LoVo (cell line): ENCODE data around the gene KRT85.
"Not testable (repeated sequence)": the region's sequence is repeated elsewhere in the genome, so short reads cannot be mapped to it uniquely, and the experiment has no call there.

ENCODE experiments used
- DNase-seq: peaks from one replicate; pipeline ENCODE4 v3.0.0-alpha.2; 2016; ENCODE audit warnings: low spot score

The KRT85 gene

GRCh38 chr12:52349196-52349595, 18.1 kb downstream of the KRT85 start:
- DNase-seq: no peak

- no peak for DNase-seq
Measured at GRCh38 chr12:52347551-52348510, 19.4 kb downstream of the KRT85 start.

GRCh38 chr12:52347016-52347415, 20.3 kb downstream of the KRT85 start:
- DNase-seq: no peak

- no peak for DNase-seq
Measured at GRCh38 chr12:52346593-52346992, 20.7 kb downstream of the KRT85 start.

- not testable (repeated sequence) for DNase-seq
Measured at GRCh38 chr12:52345041-52345440, 22.2 kb downstream of the KRT85 start.

GRCh38 chr12:52344111-52344510, 23.2 kb downstream of the KRT85 start:
- DNase-seq: no peak

- DNase-seq: no peak
Measured at GRCh38 chr12:52343550-52343949, 23.7 kb downstream of the KRT85 start.

- no peak for DNase-seq
Measured at GRCh38 chr12:52342781-52343490, 24.3 kb downstream of the KRT85 start.

GRCh38 chr12:52341066-52341580, 26.2 kb downstream of the KRT85 start:
- no peak for DNase-seq

- no peak for DNase-seq
Measured at GRCh38 chr12:52338241-52338960, 28.9 kb downstream of the KRT85 start.

- DNase-seq: no peak
Measured at GRCh38 chr12:52337054-52337453, 30.2 kb downstream of the KRT85 start.

- DNase-seq: no peak
Measured at GRCh38 chr12:52336641-52337040, 30.6 kb downstream of the KRT85 start.

GRCh38 chr12:52335598-52336262, 31.6 kb downstream of the KRT85 start:
- peak; percentile 71 for DNase-seq

- DNase-seq: no peak
Measured at GRCh38 chr12:52334185-52334584, 33.1 kb downstream of the KRT85 start.

GRCh38 chr12:52333321-52333720, 34.0 kb downstream of the KRT85 start:
- no peak for DNase-seq

- no peak for DNase-seq
Measured at GRCh38 chr12:52332381-52332780, 34.9 kb downstream of the KRT85 start.

- no peak for DNase-seq
Measured at GRCh38 chr12:52331833-52332232, 35.4 kb downstream of the KRT85 start.

- no peak for DNase-seq
Measured at GRCh38 chr12:52331039-52331438, 36.2 kb downstream of the KRT85 start.

- no peak for DNase-seq
Measured at GRCh38 chr12:52327830-52328500, 39.3 kb downstream of the KRT85 start.

GRCh38 chr12:52327052-52327829, 40.0 kb downstream of the KRT85 start:
- DNase-seq: peak; percentile 100

- no peak for DNase-seq
Measured at GRCh38 chr12:52324153-52324444, 43.2 kb downstream of the KRT85 start.
